Neural progenitor cell (in vitro differentiated cells): ENCODE data around the gene SDK2. TPM values are rescaled to one million over a fixed set of nuclear protein-coding genes. Genes with fewer than 3 reads are reported as not detected.

Experiments used
- DNase-seq: peaks from one replicate; pipeline ENCODE4 v3.0.0-alpha.2; 2016; ENCODE audit warnings: low spot score
- H2AFZ ChIP-seq: fragments of 200-600 bp; sonication (generic); replicated peaks from 2 replicates; pipeline ENCODE4 v1.6.1; 2016; ENCODE audit warnings: antibody characterized with exemption
- H3F3A ChIP-seq: fragments of 200-600 bp; sonication (generic); 2 replicates; pipeline ENCODE4 v1.6.1; 2016; ENCODE audit warnings: antibody characterized with exemption, low read depth
- H3K27ac ChIP-seq: fragments of 200-600 bp; sonication (generic); 2 replicates; pipeline ENCODE4 v1.5.1; 2016; ENCODE audit warnings: mild to moderate bottlenecking
- H3K27me3 ChIP-seq: fragments of 200-600 bp; sonication (generic); 2 replicates; pipeline ENCODE4 v1.6.1; 2016; ENCODE audit warnings: mild to moderate bottlenecking, moderate library complexity
- H3K36me3 ChIP-seq: fragments of 200-600 bp; sonication (generic); 2 replicates; pipeline ENCODE4 v1.5.1; 2016
- H3K4me1 ChIP-seq: fragments of 200-600 bp; sonication (generic); 2 replicates; pipeline ENCODE4 v1.6.1; 2016; ENCODE audit warnings: mixed run types
- H3K4me2 ChIP-seq: fragments of 200-600 bp; sonication (generic); 2 replicates; pipeline ENCODE4 v1.6.1; 2016
- H3K4me3 ChIP-seq: fragments of 200-600 bp; sonication (generic); 2 replicates; pipeline ENCODE4 v1.5.1; 2016
- H3K79me2 ChIP-seq: fragments of 200-600 bp; sonication (generic); 2 replicates; pipeline ENCODE4 v1.6.1; 2016; ENCODE audit warnings: low read depth
- H3K9ac ChIP-seq: fragments of 200-600 bp; sonication (generic); 2 replicates; pipeline ENCODE4 v1.6.1; 2016
- H3K9me3 ChIP-seq: fragments of 200-600 bp; sonication (generic); 2 replicates; pipeline ENCODE4 v1.5.1; 2016; ENCODE audit warnings: low read depth
- H4K20me1 ChIP-seq: fragments of 200-600 bp; sonication (generic); 2 replicates; pipeline ENCODE4 v1.6.1; 2016; ENCODE audit warnings: low read depth
- H3K27ac Mint-ChIP-seq: 3 replicates; pipeline ENCODE4 v1.8.0; 2021; ENCODE audit warnings: mixed read lengths
- H3K27me3 Mint-ChIP-seq: 2 replicates; pipeline ENCODE4 v1.8.0; 2022; ENCODE audit warnings: low read depth, mild to moderate bottlenecking, inconsistent platforms, moderate library complexity, mixed read lengths; ENCODE audit not compliant: insufficient read depth
- H3K36me3 Mint-ChIP-seq: 3 replicates; pipeline ENCODE4 v1.8.0; 2021; ENCODE audit warnings: mixed read lengths
- H3K4me1 Mint-ChIP-seq: 3 replicates; pipeline ENCODE4 v1.8.0; 2021; ENCODE audit warnings: mixed read lengths
- H3K4me3 Mint-ChIP-seq: 3 replicates; pipeline ENCODE4 v1.8.0; 2021; ENCODE audit warnings: mild to moderate bottlenecking, moderate library complexity, mixed read lengths
- H3K9me3 Mint-ChIP-seq: 3 replicates; pipeline ENCODE4 v1.8.0; 2020; ENCODE audit warnings: mixed read lengths
- CTCF ChIP-seq: fragments of 200-600 bp; sonication (generic); IDR thresholded peaks from 2 replicates; pipeline ENCODE4 v1.5.1; 2017; ENCODE audit warnings: antibody characterized with exemption, mild to moderate bottlenecking
- EZH2 ChIP-seq: fragments of 200-600 bp; sonication (generic); IDR thresholded peaks from 2 replicates; pipeline ENCODE4 v1.6.1; 2017; ENCODE audit warnings: antibody characterized with exemption, mild to moderate bottlenecking, moderate library complexity
- EZH2phosphoT487 ChIP-seq: fragments of 200-600 bp; sonication (generic); IDR thresholded peaks from 2 replicates; pipeline ENCODE4 v1.6.1; 2017; ENCODE audit warnings: antibody characterized with exemption
- total RNA-seq: library from RNA; depleted of rRNA; stranded (reverse); fragments of >200 nt; gene quantifications from 2 replicates; pipeline ENCODE4 v1.2.3, GENCODE V29; 2015; ENCODE audit warnings: low replicate concordance

SDK2 gene
- total RNA-seq, 1 donor from 2014 or later, result 15.3 TPM

- Mint-ChIP-seq H3K27ac (no peak overlapping the region), H3K36me3 (peaks cover 25% of the 10 kb centered on the region), H3K9me3 (peaks cover 16% of the 10 kb centered on the region), H3K27me3 (peaks cover 5% of the 10 kb centered on the region), H3K4me3 (no peak overlapping the region), H3K4me1 (peaks cover 21% of the 10 kb centered on the region)
- H3K4me2 ChIP-seq, result no peak overlapping the region
- no peak for DNase-seq
- no peak overlapping the region for H3K4me3 ChIP-seq
- no peaks in the 10 kb centered on the region for H3K36me3 ChIP-seq
- no peak overlapping the region for H3K27ac ChIP-seq
- H3K27me3 ChIP-seq, result no peaks in the 10 kb centered on the region
- TF ChIP-seq EZH2 (no peak), CTCF (no peak), EZH2phosphoT487 (no peak)
- H3K9ac ChIP-seq, result no peak overlapping the region
- H4K20me1 ChIP-seq, result peaks cover 45% of the 10 kb centered on the region
- H2AFZ ChIP-seq, result no peak overlapping the region
- H3K79me2 ChIP-seq, result no peaks in the 10 kb centered on the region
- peaks cover 18% of the 10 kb centered on the region for H3K4me1 ChIP-seq
- peaks cover 11% of the 10 kb centered on the region for H3F3A ChIP-seq
- peaks cover 4% of the 10 kb centered on the region for H3K9me3 ChIP-seq
These were observed 162.0 kb downstream of the SDK2 start for GRCh38 chr17:73482251-73482716.

GRCh38 chr17:73481676-73482075, 162.6 kb downstream of the SDK2 start:
- H3K9me3 Mint-ChIP-seq, result peaks cover 16% of the 10 kb centered on the region
- TF ChIP-seq EZH2, result no peak
- no peak for TF ChIP-seq EZH2phosphoT487
- no peak for TF ChIP-seq CTCF
- Histone ChIP-seq H3K36me3 (no peaks in the 10 kb centered on the region), H4K20me1 (peaks cover 51% of the 10 kb centered on the region), H2AFZ (no peak overlapping the region), H3F3A (peaks cover 11% of the 10 kb centered on the region), H3K27ac (no peak overlapping the region), H3K9ac (no peak overlapping the region), H3K4me3 (no peak overlapping the region), H3K27me3 (no peaks in the 10 kb centered on the region), H3K4me2 (no peak overlapping the region), H3K79me2 (no peaks in the 10 kb centered on the region), H3K4me1 (peaks cover 24% of the 10 kb centered on the region), H3K9me3 (peaks cover 4% of the 10 kb centered on the region)
- peaks cover 4% of the 10 kb centered on the region for H3K27me3 Mint-ChIP-seq
- DNase-seq, result no peak
- no peak overlapping the region for H3K27ac Mint-ChIP-seq
- H3K4me1 Mint-ChIP-seq, result peaks cover 26% of the 10 kb centered on the region
- peaks cover 22% of the 10 kb centered on the region for H3K36me3 Mint-ChIP-seq
- no peak overlapping the region for H3K4me3 Mint-ChIP-seq

- no peak overlapping the region for H3K4me3 ChIP-seq
- Mint-ChIP-seq H3K27ac (no peak overlapping the region), H3K4me1 (peaks cover 26% of the 10 kb centered on the region), H3K27me3 (no peaks in the 10 kb centered on the region), H3K4me3 (no peak overlapping the region), H3K36me3 (peaks cover 13% of the 10 kb centered on the region), H3K9me3 (peaks cover 11% of the 10 kb centered on the region)
- H3K36me3 ChIP-seq, result no peaks in the 10 kb centered on the region
- H3K27me3 ChIP-seq, result no peaks in the 10 kb centered on the region
- TF ChIP-seq CTCF (no peak), EZH2phosphoT487 (no peak), EZH2 (no peak)
- H3K79me2 ChIP-seq, result no peaks in the 10 kb centered on the region
- DNase-seq, result no peak
- no peak overlapping the region for H3K27ac ChIP-seq
- H3K4me2 ChIP-seq, result no peak overlapping the region
- H3F3A ChIP-seq, result peaks cover 11% of the 10 kb centered on the region
- no peak overlapping the region for H2AFZ ChIP-seq
- H3K9ac ChIP-seq, result no peak overlapping the region
- peaks cover 53% of the 10 kb centered on the region for H4K20me1 ChIP-seq
- peaks cover 24% of the 10 kb centered on the region for H3K4me1 ChIP-seq
- H3K9me3 ChIP-seq, result peaks cover 4% of the 10 kb centered on the region
These were observed 163.5 kb downstream of the SDK2 start for GRCh38 chr17:73480740-73481139.
